Naive B cell (primary cell): Measurements from ENCODE around the gene ATF6. TPM values are rescaled to one million over a fixed set of nuclear protein-coding genes. Genes with fewer than 3 reads are reported as not detected.

Experiments
- ATAC-seq, 2 donors: fragments of 150-1000 bp; cut with Tn5 transposase; 2 replicates each; pipeline ENCODE4 v1.10.0; 2021; ENCODE audit warnings: low read depth in 2 of 2, mild to moderate bottlenecking in 2 of 2, moderate library complexity in 2 of 2
- DNase-seq: peaks from one replicate; pipeline ENCODE4 v3.0.0; 2022
- H3K27ac Mint-ChIP-seq, 6 donors: one replicate each; pipeline ENCODE4 v1.8.0; 2020 to 2022; ENCODE audit warnings: mild to moderate bottlenecking in 6 of 6, mixed read lengths in 6 of 6, moderate library complexity in 5 of 6, inconsistent platforms in 2 of 6
- H3K27me3 Mint-ChIP-seq, 3 donors: one replicate each; pipeline ENCODE4 v1.8.0; 2021 to 2022; ENCODE audit warnings: mixed read lengths in 3 of 3, mild to moderate bottlenecking in 1 of 3
- H3K36me3 Mint-ChIP-seq, 2 donors: one replicate each; pipeline ENCODE4 v1.8.0; 2020 to 2022; ENCODE audit warnings: mixed read lengths in 2 of 2, inconsistent platforms in 1 of 2, mild to moderate bottlenecking in 1 of 2
- H3K4me1 Mint-ChIP-seq, 3 donors: one replicate each; pipeline ENCODE4 v1.8.0; 2020 to 2022; ENCODE audit warnings: mixed read lengths in 3 of 3, inconsistent platforms in 1 of 3, mild to moderate bottlenecking in 1 of 3, moderate library complexity in 1 of 3
- H3K4me3 Mint-ChIP-seq, 8 donors: one replicate each; pipeline ENCODE4 v1.8.0; 2020 to 2022; ENCODE audit warnings: mild to moderate bottlenecking in 8 of 8, mixed read lengths in 8 of 8, moderate library complexity in 8 of 8, inconsistent platforms in 2 of 8
- H3K9me3 Mint-ChIP-seq, 7 donors: one replicate each; pipeline ENCODE4 v1.8.0; 2020 to 2022; ENCODE audit warnings: mixed read lengths in 7 of 7, mild to moderate bottlenecking in 5 of 7, inconsistent platforms in 2 of 7, moderate library complexity in 1 of 7
- polyA plus RNA-seq, 6 donors: library from polyadenylated mRNA; unstranded; fragments of 300-500 nt; fragmentation: Illumina TruSeq; gene quantifications; one replicate each; pipeline ENCODE4 v1.2.3, GENCODE V29; 2021; ENCODE audit warnings: low read depth in 6 of 6

ATF6 gene
- polyA plus RNA-seq, 6 donors from 2014 or later: 12.0 to 15.3 (median 14.3) TPM

GRCh38 chr1:161834967-161835550, 68.9 kb downstream of the ATF6 start:
- DNase-seq (no peak), ATAC-seq (no peak)
- Mint-ChIP-seq H3K9me3 (peaks cover 0 to 4% (median 1%) of the 10 kb centered on the region in 7 donors), H3K36me3 (peaks cover 13 to 24% of the 10 kb centered on the region in 2 donors), H3K27ac (peak overlapping the region in 1 of 6 donors; percentile 75), H3K27me3 (no peaks in the 10 kb centered on the region), H3K4me3 (no peak overlapping the region), H3K4me1 (no peaks in the 10 kb centered on the region)

- ATAC-seq: no peak
- Mint-ChIP-seq H3K36me3 (peaks cover 13 to 24% of the 10 kb centered on the region in 2 donors), H3K27me3 (no peaks in the 10 kb centered on the region), H3K9me3 (peaks cover 0 to 4% (median 1%) of the 10 kb centered on the region in 7 donors), H3K4me3 (no peak overlapping the region), H3K27ac (no peak overlapping the region), H3K4me1 (no peaks in the 10 kb centered on the region)
- DNase-seq: no peak
These were observed 69.9 kb downstream of the ATF6 start for GRCh38 chr1:161836018-161836417.

- H3K27me3 Mint-ChIP-seq: no peaks in the 10 kb centered on the region
- DNase-seq (no peak), ATAC-seq (no peak)
- H3K4me3 Mint-ChIP-seq: no peak overlapping the region
- peaks cover 0 to 7% (median 2%) of the 10 kb centered on the region in 7 donors for H3K9me3 Mint-ChIP-seq
- peaks cover 19 to 22% of the 10 kb centered on the region in 2 donors for H3K36me3 Mint-ChIP-seq
- H3K4me1 Mint-ChIP-seq: no peaks in the 10 kb centered on the region
- peak overlapping the region in 1 of 6 donors; percentile 12 for H3K27ac Mint-ChIP-seq
These were observed 72.2 kb downstream of the ATF6 start for GRCh38 chr1:161838362-161838761.

GRCh38 chr1:161838885-161839284, 72.8 kb downstream of the ATF6 start:
- H3K27me3 Mint-ChIP-seq: no peaks in the 10 kb centered on the region
- H3K4me3 Mint-ChIP-seq: no peak overlapping the region
- H3K4me1 Mint-ChIP-seq: no peaks in the 10 kb centered on the region
- H3K9me3 Mint-ChIP-seq: peaks cover 0 to 3% (median 0%) of the 10 kb centered on the region in 7 donors
- DNase-seq (no peak), ATAC-seq (no peak)
- H3K36me3 Mint-ChIP-seq: peaks cover 17 to 23% of the 10 kb centered on the region in 2 donors
- peak overlapping the region in 1 of 6 donors; percentile 47 for H3K27ac Mint-ChIP-seq

DNA sequence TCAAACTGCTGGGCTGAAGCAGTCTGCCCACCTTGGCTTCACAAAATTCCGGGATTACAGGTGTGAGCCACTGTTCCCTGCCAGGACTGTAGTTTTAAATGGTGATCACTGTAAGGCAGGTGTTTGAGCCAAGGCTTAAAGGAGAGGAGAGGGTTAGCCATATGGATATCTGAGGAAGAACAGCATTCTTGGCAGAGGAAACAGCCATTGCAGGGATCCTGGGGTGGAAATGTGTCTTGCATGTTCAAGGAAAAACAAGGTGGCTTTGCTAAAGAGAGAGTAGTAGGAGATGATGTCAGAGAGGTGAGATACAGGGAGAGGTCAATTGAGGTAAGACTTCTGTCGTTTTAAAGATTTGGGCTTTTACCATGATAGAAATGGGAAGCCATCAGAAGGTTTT, 73.5 kb downstream of the ATF6 start:
- H3K27ac Mint-ChIP-seq: peak overlapping the region in 3 of 6 donors; percentile 13 to 88 (median 54)
- no peaks in the 10 kb centered on the region for H3K4me1 Mint-ChIP-seq
- ATAC-seq (no peak), DNase-seq (no peak)
- H3K36me3 Mint-ChIP-seq: peaks cover 17 to 27% of the 10 kb centered on the region in 2 donors
- peaks cover 0 to 3% (median 0%) of the 10 kb centered on the region in 7 donors for H3K9me3 Mint-ChIP-seq
- H3K4me3 Mint-ChIP-seq: no peak overlapping the region
- H3K27me3 Mint-ChIP-seq: no peaks in the 10 kb centered on the region

GRCh38 chr1:161840363-161840762, 74.2 kb downstream of the ATF6 start:
- Mint-ChIP-seq H3K9me3 (peaks cover 0 to 3% (median 0%) of the 10 kb centered on the region in 7 donors), H3K4me3 (no peak overlapping the region), H3K36me3 (peaks cover 17 to 27% of the 10 kb centered on the region in 2 donors), H3K27ac (peak overlapping the region in 1 of 6 donors; percentile 24), H3K27me3 (no peaks in the 10 kb centered on the region), H3K4me1 (no peaks in the 10 kb centered on the region)
- DNase-seq (no peak), ATAC-seq (no peak)

DNA sequence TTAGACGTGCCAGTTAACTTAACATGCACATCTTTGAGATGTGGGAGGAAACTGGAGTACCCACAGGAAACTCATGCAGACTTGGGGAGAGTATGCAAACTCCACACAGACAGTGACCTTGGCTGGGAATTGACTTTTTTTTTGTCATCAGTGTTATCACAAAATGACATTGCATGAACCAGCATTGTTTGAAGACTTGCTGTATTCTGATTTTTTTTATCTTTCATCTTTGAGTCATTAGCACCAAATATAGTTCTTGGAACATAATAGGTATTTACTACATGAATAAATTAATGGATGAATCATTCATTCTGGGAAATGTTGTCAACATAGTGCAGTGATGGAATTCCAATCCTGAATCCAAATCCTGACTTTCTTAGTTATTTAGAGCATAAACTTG, 77.0 kb downstream of the ATF6 start:
- ATAC-seq (no peak), DNase-seq (no peak)
- Mint-ChIP-seq H3K27ac (no peak overlapping the region), H3K27me3 (no peaks in the 10 kb centered on the region), H3K9me3 (peaks cover 0 to 3% (median 0%) of the 10 kb centered on the region in 7 donors), H3K4me3 (no peak overlapping the region), H3K4me1 (no peaks in the 10 kb centered on the region), H3K36me3 (peaks cover 8 to 27% of the 10 kb centered on the region in 2 donors)

GRCh38 chr1:161844696-161845095, 78.6 kb downstream of the ATF6 start:
- Mint-ChIP-seq H3K4me3 (no peak overlapping the region), H3K36me3 (peaks cover 8 to 27% of the 10 kb centered on the region in 2 donors), H3K27ac (peak overlapping the region in 2 of 6 donors; percentile 30 to 38), H3K9me3 (peaks cover 0 to 3% (median 0%) of the 10 kb centered on the region in 7 donors), H3K27me3 (no peaks in the 10 kb centered on the region), H3K4me1 (no peaks in the 10 kb centered on the region)
- DNase-seq: no peak
- ATAC-seq: no peak

- no peaks in the 10 kb centered on the region for H3K27me3 Mint-ChIP-seq
- no peaks in the 10 kb centered on the region for H3K4me1 Mint-ChIP-seq
- no peak overlapping the region for H3K4me3 Mint-ChIP-seq
- ATAC-seq: no peak
- H3K9me3 Mint-ChIP-seq: no peaks in the 10 kb centered on the region
- DNase-seq: no peak
- peak overlapping the region in 1 of 6 donors; percentile 36 for H3K27ac Mint-ChIP-seq
- peaks cover 31 to 47% of the 10 kb centered on the region in 2 donors for H3K36me3 Mint-ChIP-seq
These were observed 82.6 kb downstream of the ATF6 start for GRCh38 chr1:161848676-161849075.

DNA sequence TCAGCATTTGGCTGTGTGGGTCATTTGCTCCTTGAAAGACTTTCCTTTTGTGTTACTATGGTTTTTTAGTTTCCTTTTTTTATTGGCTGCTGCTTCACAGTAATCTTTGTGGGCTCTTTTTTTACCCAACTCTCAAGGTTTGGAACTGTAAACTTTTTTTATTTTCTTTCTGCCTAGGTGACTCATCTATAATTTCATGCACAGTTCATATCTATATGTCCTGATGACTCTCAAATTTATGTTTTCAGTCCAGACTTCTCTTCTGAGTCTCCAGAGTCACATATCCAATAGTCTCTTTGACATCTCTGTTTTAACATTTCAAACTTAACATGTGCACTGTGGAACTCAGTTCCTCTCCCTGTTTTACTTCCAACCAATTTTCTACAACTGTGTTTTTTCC, 83.4 kb downstream of the ATF6 start:
- peaks cover 38 to 45% of the 10 kb centered on the region in 2 donors for H3K36me3 Mint-ChIP-seq
- H3K27me3 Mint-ChIP-seq: no peaks in the 10 kb centered on the region
- DNase-seq: no peak
- no peaks in the 10 kb centered on the region for H3K9me3 Mint-ChIP-seq
- H3K27ac Mint-ChIP-seq: peak overlapping the region in 1 of 6 donors; percentile 51
- H3K4me3 Mint-ChIP-seq: no peak overlapping the region
- H3K4me1 Mint-ChIP-seq: no peaks in the 10 kb centered on the region
- no peak for ATAC-seq

- no peak overlapping the region for H3K4me3 Mint-ChIP-seq
- H3K27ac Mint-ChIP-seq: peak overlapping the region in 1 of 6 donors; percentile 51
- DNase-seq: no peak
- H3K27me3 Mint-ChIP-seq: no peaks in the 10 kb centered on the region
- peaks cover 0 to 7% (median 5%) of the 10 kb centered on the region in 3 donors for H3K4me1 Mint-ChIP-seq
- ATAC-seq: no peak
- peaks cover 41 to 43% of the 10 kb centered on the region in 2 donors for H3K36me3 Mint-ChIP-seq
- H3K9me3 Mint-ChIP-seq: no peaks in the 10 kb centered on the region
These were observed 89.1 kb downstream of the ATF6 start for GRCh38 chr1:161855260-161855659.

DNA sequence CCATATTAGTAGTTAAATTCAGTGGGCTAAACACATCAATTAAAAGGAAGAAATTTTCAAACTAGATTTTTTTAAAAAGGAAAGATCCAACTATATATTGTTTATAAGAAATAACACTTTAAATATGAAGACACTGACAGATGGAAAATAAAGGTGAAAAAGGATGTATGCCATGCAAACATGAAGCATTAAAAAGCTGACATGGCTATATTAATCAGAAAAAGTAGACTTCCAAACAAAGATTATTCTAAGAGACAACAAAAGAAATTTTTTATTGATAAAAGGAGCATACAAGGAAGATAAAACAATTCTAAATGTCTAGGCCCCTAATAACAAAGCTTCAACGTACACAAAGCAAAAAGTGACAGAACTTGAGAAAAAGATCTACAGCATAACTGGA, 92.2 kb downstream of the ATF6 start:
- Mint-ChIP-seq H3K4me1 (peaks cover 0 to 7% (median 5%) of the 10 kb centered on the region in 3 donors), H3K4me3 (no peak overlapping the region), H3K9me3 (no peaks in the 10 kb centered on the region), H3K36me3 (peaks cover 24 to 27% of the 10 kb centered on the region in 2 donors), H3K27ac (no peak overlapping the region), H3K27me3 (no peaks in the 10 kb centered on the region)
- DNase-seq (no peak), ATAC-seq (no peak)

DNA sequence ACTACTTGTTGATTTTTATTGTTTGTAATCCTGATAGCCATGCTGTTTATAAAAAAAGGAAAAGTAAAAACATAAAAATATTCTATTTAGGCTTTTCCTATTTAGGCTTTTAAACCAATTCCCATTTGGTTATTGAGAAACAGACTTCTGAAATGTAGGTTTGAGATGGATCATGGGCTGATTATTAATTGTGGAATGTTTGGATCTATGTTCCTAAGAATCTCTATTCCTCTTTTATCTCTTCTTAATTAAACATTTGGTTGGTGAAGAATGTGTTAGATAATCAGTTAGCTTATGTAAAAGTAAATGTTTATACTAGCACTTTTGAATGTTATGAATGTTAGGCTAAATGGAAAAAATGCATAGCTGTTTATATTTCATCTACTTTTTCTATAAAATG, 97.4 kb downstream of the ATF6 start:
- H3K9me3 Mint-ChIP-seq: no peaks in the 10 kb centered on the region

GRCh38 chr1:161864577-161864976, 98.5 kb downstream of the ATF6 start:
- no peaks in the 10 kb centered on the region for H3K9me3 Mint-ChIP-seq
- no peak overlapping the region for H3K27ac Mint-ChIP-seq
- no peak overlapping the region for H3K4me3 Mint-ChIP-seq
- H3K36me3 Mint-ChIP-seq: peaks cover 9 to 15% of the 10 kb centered on the region in 2 donors
- ATAC-seq (no peak), DNase-seq (no peak)
- no peaks in the 10 kb centered on the region for H3K27me3 Mint-ChIP-seq
- no peaks in the 10 kb centered on the region for H3K4me1 Mint-ChIP-seq

More for the DNA sequence above, 97.4 kb downstream of the ATF6 start:
- ATAC-seq: no peak
- Mint-ChIP-seq H3K36me3 (peaks cover 9 to 15% of the 10 kb centered on the region in 2 donors), H3K27me3 (no peaks in the 10 kb centered on the region), H3K4me3 (no peak overlapping the region), H3K4me1 (no peaks in the 10 kb centered on the region), H3K27ac (no peak overlapping the region)
- no peak for DNase-seq
